HT-29 (cell line): Measurements from ENCODE around the gene WASHC2A. TPM values are rescaled to one million over a fixed set of nuclear protein-coding genes. Genes with fewer than 3 reads are reported as not detected.
"Not testable (repeated sequence)": the region's sequence is repeated elsewhere in the genome, so short reads cannot be mapped to it uniquely, and the experiment has no call there.

Experiments used
- DNase-seq: peaks from one replicate; pipeline ENCODE4 v3.0.0-alpha.2; 2015; ENCODE audit warnings: low spot score
- total RNA-seq: library from RNA; depleted of rRNA; stranded (reverse); fragments of >200 nt; shearing (Covaris generic); gene quantifications from 2 replicates; pipeline ENCODE4 v1.2.3, GENCODE V29; 2014

WASHC2A gene
- total RNA-seq, 1 experiment from 2014 or later = 13.1 TPM

- DNase-seq = not testable (repeated sequence)
Observed at GRCh38 chr10:50068352-50068659, 552 bp downstream of the WASHC2A start.

DNA sequence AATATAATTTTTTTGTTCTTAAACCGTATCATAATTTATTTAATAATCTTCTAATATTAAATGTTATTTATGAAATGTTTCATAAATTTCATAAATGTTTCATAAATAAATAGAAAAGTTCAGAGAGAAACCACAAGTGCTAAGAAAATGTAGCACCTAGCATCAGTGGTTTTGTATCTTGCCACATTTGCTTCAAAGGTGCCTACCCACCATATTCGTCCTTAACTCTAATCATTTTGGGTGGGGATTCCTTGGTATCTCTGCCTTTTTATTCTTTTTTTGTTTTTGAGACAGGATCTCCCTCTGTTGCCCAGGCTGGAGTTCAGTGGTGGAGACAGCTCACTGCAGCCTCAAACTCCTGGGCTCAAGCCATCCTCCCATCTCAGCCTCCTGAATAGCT is 7.4 kb downstream of the WASHC2A start:
- not testable (repeated sequence) for DNase-seq

DNA sequence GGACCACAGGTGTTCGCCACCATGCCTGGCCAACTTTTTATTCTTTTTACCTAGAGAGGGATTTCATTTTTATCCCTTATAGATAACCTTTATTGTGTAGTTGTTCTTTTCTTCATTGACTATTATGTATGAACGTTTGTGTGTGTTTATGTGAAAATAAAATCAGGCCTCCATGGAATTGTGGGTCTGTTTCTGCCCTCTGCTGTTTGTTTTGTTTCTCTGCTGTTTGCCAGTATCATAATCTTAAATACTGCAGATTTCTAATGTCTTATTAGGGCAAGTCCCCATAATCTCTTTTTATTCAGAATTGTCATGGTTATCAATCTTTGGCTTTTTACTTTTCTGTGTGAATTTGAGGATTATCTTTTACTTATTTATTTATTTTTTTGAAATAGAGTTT is 7.8 kb downstream of the WASHC2A start:
- not testable (repeated sequence) for DNase-seq

DNA sequence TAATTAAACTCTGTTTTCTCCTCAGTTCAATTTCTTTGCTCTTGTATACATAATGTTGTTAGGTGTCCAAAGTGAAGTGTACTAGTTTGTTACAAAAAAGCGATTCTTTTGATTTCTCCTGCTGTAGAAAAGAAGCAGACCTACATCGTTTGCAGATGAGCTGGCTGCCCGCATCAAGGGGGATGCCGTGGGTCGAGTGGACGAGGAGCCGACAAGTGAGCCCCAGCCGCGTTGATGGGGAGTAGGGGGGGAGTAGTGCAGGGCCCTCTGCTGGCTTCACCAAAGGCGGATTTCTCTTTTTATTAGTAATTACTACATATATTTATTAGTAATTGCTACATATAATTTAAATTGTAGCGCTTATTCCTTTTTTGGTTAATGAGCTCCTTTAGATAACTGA is 23.6 kb downstream of the WASHC2A start:
- DNase-seq = not testable (repeated sequence)

GRCh38 chr10:50092928-50093327 is 25.2 kb downstream of the WASHC2A start:
- not testable (repeated sequence) for DNase-seq

GRCh38 chr10:50094630-50095029 is 26.9 kb downstream of the WASHC2A start:
- not testable (repeated sequence) for DNase-seq

GRCh38 chr10:50095402-50095801 is 27.6 kb downstream of the WASHC2A start:
- DNase-seq = not testable (repeated sequence)

- not testable (repeated sequence) for DNase-seq
Observed at GRCh38 chr10:50096722-50097121, 29.0 kb downstream of the WASHC2A start.

GRCh38 chr10:50098645-50099044 is 30.9 kb downstream of the WASHC2A start:
- DNase-seq = not testable (repeated sequence)

DNA sequence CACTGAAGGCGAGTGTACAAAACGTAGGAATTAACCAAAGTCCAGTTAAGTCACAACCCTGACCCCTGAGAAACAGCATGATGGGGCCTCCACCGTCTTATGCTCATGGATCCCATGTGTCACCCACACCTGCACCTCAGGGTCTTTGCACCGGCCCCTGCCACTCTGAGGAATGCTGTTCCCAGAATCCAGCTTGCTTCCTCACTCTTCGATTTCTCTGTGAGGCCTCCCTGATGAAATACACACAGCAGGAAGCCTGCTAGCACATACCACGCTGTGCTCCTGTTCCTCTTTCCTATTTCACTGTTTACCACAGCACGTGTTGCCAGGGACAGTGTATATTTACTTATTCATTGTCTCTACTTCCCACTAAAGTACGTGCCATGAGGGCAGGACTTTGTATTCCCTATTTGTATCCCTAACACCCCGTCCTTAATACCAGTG is 33.4 kb downstream of the WASHC2A start:
- DNase-seq = not testable (repeated sequence)

DNA sequence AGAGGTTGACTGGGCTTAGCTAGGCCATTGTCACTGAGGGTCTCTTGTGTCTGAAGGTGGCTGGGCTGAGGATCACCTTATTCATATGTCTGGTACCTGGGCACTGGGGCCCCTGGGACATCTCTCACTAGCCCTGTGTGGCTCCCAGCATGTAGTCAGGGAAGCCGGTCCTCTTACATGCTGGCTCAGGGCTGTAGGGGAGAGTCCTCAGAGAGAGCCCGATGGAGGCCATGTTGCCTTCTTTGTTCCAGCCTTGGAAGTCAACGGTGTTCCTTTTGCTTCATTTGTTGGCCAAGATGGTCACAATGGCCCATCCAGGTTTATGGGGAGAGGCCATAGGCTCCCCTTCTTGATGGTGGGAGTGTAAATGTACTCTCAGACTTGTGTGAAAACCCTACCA is 34.0 kb downstream of the WASHC2A start:
- not testable (repeated sequence) for DNase-seq

- DNase-seq = not testable (repeated sequence)
Observed at GRCh38 chr10:50102267-50102666, 34.5 kb downstream of the WASHC2A start.

GRCh38 chr10:50108999-50109698 is 41.4 kb downstream of the WASHC2A start:
- DNase-seq = not testable (repeated sequence)

DNA sequence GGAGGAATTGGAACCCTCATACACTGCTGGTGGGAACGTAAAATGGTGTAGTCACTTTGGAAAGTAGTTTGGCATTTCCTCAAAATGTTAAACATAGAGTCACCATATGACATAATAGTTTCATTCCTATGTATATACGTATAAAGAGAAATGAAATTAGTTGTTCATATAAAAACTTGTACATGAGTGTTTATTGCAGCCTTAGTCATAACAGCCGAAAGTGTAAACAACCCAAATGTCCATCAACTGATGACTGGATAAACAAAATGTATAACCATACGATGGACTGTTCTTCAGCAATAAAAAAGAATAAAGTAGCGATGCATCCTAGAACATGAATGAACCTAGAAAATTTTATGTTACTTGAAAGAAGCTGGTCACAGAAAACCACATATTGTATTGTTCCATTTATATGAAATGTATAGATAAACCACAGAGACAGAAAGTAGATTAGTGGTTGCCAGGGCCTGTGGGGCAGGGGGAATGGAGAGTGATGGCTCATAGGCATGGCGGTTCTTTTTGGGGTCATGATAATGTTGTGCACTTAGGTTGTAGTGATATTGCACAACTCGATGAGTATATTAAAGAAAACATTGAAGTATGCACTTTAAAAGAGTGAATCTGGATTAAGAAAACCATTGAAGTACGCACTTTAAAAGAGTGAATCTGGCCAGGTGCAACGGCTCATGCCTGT is 44.8 kb downstream of the WASHC2A start:
- DNase-seq = not testable (repeated sequence)

- DNase-seq = not testable (repeated sequence)
Observed at GRCh38 chr10:50126765-50127164, 59.0 kb downstream of the WASHC2A start.

GRCh38 chr10:50127770-50128292 is 60.1 kb downstream of the WASHC2A start:
- DNase-seq = not testable (repeated sequence)

GRCh38 chr10:50131245-50131965 is 63.7 kb downstream of the WASHC2A start:
- not testable (repeated sequence) for DNase-seq

GRCh38 chr10:50132322-50132721 is 64.6 kb downstream of the WASHC2A start:
- DNase-seq = not testable (repeated sequence)

- DNase-seq = not testable (repeated sequence)
Observed at GRCh38 chr10:50132841-50133240, 65.1 kb downstream of the WASHC2A start.

DNA sequence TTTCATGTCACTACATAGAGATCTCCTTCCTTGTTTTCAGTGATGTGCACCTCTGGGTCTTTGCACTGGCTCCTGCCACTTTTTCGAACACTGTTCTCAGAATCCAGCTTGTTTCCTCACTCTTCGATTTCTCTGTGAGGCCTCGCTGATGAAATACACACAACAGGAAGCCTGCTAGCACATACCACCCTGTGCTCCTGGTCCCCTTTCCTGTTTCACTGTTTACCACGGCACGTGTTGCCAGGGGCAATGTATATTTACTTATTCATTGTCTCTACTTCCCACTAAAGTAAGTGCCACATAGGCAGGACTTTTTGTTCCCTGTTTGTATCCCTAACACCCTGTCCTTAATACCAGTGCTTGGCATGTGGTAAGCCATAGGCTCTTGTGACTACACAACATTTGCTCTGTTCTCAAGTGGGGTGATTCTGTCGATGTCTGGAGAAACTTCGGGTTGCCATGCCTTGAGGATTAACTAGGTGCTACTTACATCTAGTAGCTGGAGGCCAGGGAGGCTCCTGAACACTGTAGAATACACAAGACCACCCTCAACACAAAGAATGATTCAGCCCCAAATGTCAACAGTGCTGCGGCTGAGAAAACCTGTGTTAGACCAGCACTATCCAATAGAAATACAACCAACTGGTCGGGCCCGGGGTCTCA is 75.9 kb downstream of the WASHC2A start:
- DNase-seq = not testable (repeated sequence)

GRCh38 chr10:50145575-50145974 is 77.8 kb downstream of the WASHC2A start:
- DNase-seq = not testable (repeated sequence)
